Progenitor cell of endocrine pancreas (in vitro differentiated cells): ENCODE data around the gene IL11RA. TPM values are rescaled to one million over a fixed set of nuclear protein-coding genes. Genes with fewer than 3 reads are reported as not detected.

ENCODE experiments used
- DNase-seq: peaks from one replicate; pipeline ENCODE4 v3.0.0; 2021; ENCODE audit warnings: low spot score; ENCODE audit not compliant: unreplicated experiment
- H3K27ac Mint-ChIP-seq: 2 replicates; pipeline ENCODE4 v1.8.0; 2021; ENCODE audit warnings: mild to moderate bottlenecking, moderate library complexity, mixed read lengths
- H3K27me3 Mint-ChIP-seq: 2 replicates; pipeline ENCODE4 v1.8.0; 2021; ENCODE audit warnings: mixed read lengths
- H3K36me3 Mint-ChIP-seq: 2 replicates; pipeline ENCODE4 v1.8.0; 2022; ENCODE audit warnings: mixed read lengths; ENCODE audit not compliant: insufficient read depth
- H3K4me1 Mint-ChIP-seq: 2 replicates; pipeline ENCODE4 v1.8.0; 2021; ENCODE audit warnings: low read depth, mixed read lengths
- H3K4me3 Mint-ChIP-seq: 2 replicates; pipeline ENCODE4 v1.8.0; 2021; ENCODE audit warnings: low read depth, mild to moderate bottlenecking, moderate library complexity, mixed read lengths
- H3K9me3 Mint-ChIP-seq: 2 replicates; pipeline ENCODE4 v1.8.0; 2021; ENCODE audit warnings: low read depth, mixed read lengths
- long read RNA-seq: library from polyadenylated mRNA; unstranded; transcript quantifications from one replicate; pipeline ENCODE4 v2.0.0, GENCODE V29; 2020
- total RNA-seq: library from RNA; stranded (reverse); gene quantifications from 2 replicates; pipeline ENCODE4 v1.2.1, GENCODE V29; 2021
- TF ChIP-seq, protein P1 (sequence below): fragments of 200-600 bp; sonication (generic); IDR thresholded peaks from one replicate; pipeline ENCODE4 v1.5.0; 2021; ENCODE audit warnings: antibody characterized with exemption, mild to moderate bottlenecking; ENCODE audit not compliant: unreplicated experiment

Gene IL11RA
- total RNA-seq: 27.5 and 27.8 TPM in 2 replicates
- long read RNA-seq, partial matches to known transcripts: 0 of 9 reads
- long read RNA-seq, other reads (novel, unspliced or antisense): 5 of 9 reads

DNA sequence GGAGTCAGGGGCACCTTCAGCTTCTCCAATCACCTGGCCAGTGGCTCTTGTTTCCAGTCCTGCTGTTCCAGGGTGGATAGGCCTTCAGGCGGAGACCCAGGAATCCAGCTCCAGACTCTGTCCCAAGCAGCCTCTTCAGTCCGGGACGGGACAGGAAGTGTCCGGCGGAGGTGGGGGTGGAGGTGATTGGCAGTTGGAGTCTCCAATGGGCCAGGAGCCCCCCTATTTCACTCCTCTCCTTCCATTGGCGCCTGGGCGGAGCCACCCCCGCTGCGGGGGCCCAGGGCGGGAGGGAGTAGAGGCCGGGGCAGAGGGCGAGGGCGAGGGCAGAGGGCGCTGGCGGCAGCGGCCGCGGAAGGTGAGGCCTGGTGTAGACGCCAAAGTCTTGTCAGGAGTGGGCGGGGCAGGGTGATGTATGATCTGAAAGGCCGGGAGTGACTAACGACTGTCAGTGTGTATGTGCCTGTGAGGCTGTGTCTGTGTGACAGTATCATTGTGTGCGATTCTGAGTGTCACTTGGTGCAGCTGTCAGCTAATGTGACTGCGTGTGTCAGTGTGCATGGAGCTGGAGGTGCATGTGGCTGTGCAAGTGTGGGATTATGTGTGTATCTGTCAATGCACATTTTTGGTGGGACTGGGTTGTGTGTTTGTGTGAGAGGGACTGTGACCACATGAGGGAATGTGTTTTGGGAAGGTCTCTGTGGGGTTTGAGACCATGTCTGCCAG lies at the start of gene IL11RA:
IL11RA (plus strand) TSS at position 310 of the 726 bp plus-strand sequence. CDS start 3,033 bp downstream, outside the sequence.
- H3K4me3 Mint-ChIP-seq: peak within 1 kb of the TSS; percentile 66
- peaks cover 8% of the 10 kb centered on the region for H3K36me3 Mint-ChIP-seq
- no peaks in the 10 kb centered on the region for H3K9me3 Mint-ChIP-seq
- TF ChIP-seq, protein P1, sequence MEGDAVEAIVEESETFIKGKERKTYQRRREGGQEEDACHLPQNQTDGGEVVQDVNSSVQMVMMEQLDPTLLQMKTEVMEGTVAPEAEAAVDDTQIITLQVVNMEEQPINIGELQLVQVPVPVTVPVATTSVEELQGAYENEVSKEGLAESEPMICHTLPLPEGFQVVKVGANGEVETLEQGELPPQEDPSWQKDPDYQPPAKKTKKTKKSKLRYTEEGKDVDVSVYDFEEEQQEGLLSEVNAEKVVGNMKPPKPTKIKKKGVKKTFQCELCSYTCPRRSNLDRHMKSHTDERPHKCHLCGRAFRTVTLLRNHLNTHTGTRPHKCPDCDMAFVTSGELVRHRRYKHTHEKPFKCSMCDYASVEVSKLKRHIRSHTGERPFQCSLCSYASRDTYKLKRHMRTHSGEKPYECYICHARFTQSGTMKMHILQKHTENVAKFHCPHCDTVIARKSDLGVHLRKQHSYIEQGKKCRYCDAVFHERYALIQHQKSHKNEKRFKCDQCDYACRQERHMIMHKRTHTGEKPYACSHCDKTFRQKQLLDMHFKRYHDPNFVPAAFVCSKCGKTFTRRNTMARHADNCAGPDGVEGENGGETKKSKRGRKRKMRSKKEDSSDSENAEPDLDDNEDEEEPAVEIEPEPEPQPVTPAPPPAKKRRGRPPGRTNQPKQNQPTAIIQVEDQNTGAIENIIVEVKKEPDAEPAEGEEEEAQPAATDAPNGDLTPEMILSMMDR: no peak
- peak within 1 kb of the TSS; percentile 85 for H3K27ac Mint-ChIP-seq
- no peaks in the 10 kb centered on the region for H3K27me3 Mint-ChIP-seq
- H3K4me1 Mint-ChIP-seq: peaks cover 40% of the 10 kb centered on the region
- peak; percentile 40 for DNase-seq

DNA sequence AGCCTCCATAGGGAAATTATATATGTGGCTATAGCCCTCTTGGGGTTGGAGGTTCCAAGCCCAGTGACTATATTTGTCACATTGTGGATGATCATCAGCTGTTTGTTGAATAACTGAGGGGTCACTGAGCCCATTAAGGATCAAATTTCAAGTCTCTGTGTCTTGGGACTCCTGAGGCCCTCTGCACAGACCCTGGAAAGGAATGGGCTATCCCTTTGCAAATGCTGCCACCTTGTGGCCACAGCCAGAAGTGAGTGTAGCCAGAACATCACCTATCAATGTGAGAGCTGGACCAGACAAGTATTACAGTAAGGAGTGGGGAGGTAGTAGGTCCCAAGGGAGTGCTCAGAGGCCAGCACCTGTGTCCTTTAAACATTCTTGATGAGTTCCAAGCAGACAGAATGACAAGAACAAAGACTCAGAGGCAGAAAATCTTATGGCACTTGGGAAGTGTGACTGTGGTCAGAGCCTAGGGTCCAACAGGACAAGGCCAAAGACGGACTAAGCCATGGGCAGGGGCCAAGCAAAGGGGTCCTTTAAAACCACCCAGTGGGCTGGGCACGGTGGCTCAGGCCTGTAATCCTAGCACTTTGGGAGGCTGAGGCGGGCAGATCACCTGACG lies 48.3 kb upstream of the IL11RA start:
- Mint-ChIP-seq H3K27ac (no peak overlapping the region), H3K9me3 (no peaks in the 10 kb centered on the region), H3K4me3 (no peak overlapping the region), H3K27me3 (peaks cover 43% of the 10 kb centered on the region), H3K36me3 (no peaks in the 10 kb centered on the region), H3K4me1 (no peaks in the 10 kb centered on the region)
- TF ChIP-seq, protein P1: peak; percentile 97
- DNase-seq: peak; percentile 85

DNA sequence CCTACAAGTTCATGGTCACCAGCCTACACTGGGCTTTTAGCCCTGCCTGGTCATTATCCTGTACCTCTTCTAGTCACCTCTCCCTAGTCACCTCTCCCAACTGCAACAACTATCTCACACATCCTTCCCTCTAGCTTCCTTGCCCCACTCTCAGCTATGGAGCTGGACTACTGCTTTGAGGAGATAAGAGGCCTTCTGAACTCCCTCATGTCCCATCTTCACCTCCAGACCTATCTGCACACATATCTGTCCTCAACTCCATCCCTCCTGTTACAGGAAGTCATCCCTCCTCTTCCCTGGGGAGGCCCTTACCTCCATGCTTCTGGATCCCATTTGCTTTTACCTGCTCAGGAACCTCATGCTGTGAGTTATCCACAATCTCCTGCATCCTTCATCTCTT lies 45.8 kb upstream of the IL11RA start:
- Mint-ChIP-seq H3K4me3 (no peak overlapping the region), H3K27me3 (peaks cover 25% of the 10 kb centered on the region), H3K27ac (no peak overlapping the region), H3K4me1 (peaks cover 2% of the 10 kb centered on the region), H3K9me3 (no peaks in the 10 kb centered on the region), H3K36me3 (no peaks in the 10 kb centered on the region)
- no peak for DNase-seq
- TF ChIP-seq, protein P1: no peak

DNA sequence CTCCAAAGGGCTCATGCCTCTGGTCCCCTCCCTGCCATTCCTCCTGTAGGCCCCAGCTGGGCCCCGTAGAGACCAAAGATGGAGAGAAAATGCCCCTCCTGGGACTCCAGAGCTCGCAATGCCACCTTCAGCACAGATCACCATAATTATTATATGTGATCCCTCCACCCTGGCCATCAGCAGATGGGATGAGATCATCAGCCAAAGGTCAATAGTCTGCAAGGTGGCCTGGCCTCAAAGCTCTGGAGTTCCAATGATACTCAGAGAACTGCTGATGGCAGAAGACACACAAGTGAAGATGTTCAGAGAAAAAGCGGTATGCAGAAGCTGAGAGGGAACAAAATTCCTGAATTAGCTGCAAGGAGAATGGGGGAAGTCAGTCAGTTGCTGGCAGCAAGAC lies 45.1 kb upstream of the IL11RA start:
- Mint-ChIP-seq H3K4me1 (peaks cover 7% of the 10 kb centered on the region), H3K4me3 (no peak overlapping the region), H3K27me3 (peaks cover 18% of the 10 kb centered on the region), H3K9me3 (no peaks in the 10 kb centered on the region), H3K27ac (no peak overlapping the region), H3K36me3 (no peaks in the 10 kb centered on the region)
- no peak for DNase-seq
- TF ChIP-seq, protein P1: no peak

DNA sequence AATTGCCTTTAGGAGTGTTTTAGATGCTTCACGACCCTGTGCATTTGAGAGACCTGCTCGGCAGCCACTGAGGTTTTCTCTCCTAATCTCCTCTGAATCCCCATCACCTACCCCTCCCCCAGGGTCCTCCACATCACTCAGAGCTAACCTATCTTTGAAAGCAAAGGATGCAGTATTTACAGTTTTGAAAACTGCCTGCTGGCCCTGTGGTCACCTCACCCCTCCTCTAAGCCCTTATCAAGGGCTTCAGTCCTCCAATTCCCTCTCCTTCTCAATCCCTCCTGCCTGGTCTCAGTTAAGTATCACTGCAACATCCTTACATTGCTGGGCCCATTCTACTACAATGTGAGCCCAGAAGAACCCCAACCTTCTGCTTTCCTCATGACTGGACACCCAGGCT lies 44.7 kb upstream of the IL11RA start:
- H3K27me3 Mint-ChIP-seq: peaks cover 18% of the 10 kb centered on the region
- H3K9me3 Mint-ChIP-seq: no peaks in the 10 kb centered on the region
- H3K36me3 Mint-ChIP-seq: no peaks in the 10 kb centered on the region
- peaks cover 7% of the 10 kb centered on the region for H3K4me1 Mint-ChIP-seq
- TF ChIP-seq, protein P1: no peak
- H3K4me3 Mint-ChIP-seq: no peak overlapping the region
- DNase-seq: no peak
- H3K27ac Mint-ChIP-seq: no peak overlapping the region
